Naive thymus-derived CD4-positive, alpha-beta T cell (primary cell): ENCODE measurements around the gene MAP3K9. TPM values are rescaled to one million over a fixed set of nuclear protein-coding genes. Genes with fewer than 3 reads are reported as not detected.

Experiments used
- ATAC-seq: fragments of 150-1000 bp; cut with Tn5 transposase; 2 replicates; pipeline ENCODE4 v1.10.0; 2021; ENCODE audit warnings: mild to moderate bottlenecking, moderate library complexity
- CTCF ChIA-PET: fragments of 350-600 bp; sonication (Branson Sonifier 250); formaldehyde crosslinking; loops from one replicate; lab custom pipeline; 2021; ENCODE audit warnings: antibody characterized with exemption; lab: Charles Lee
- POLR2A ChIA-PET: fragments of 350-600 bp; sonication (Branson Sonifier 250); formaldehyde crosslinking; loops from one replicate; lab custom pipeline; 2021; ENCODE audit warnings: antibody characterized with exemption, inconsistent platforms; lab: Charles Lee
- DNase-seq, 9 donors: peaks; one replicate each; pipeline versions ENCODE4 v3.0.0 to v3.0.0-alpha.2; 2020 to 2022; ENCODE audit warnings: mixed read lengths in 1 of 9
- H3K27ac ChIP-seq: one replicate; pipeline ENCODE4 v1.7.0; 2013; ENCODE audit warnings: mild to moderate bottlenecking, low read depth, low read length, moderate library complexity
- H3K27me3 ChIP-seq, 2 donors: one replicate each; pipeline ENCODE4 v1.7.0; 2013; ENCODE audit warnings: low read length in 2 of 2, mild to moderate bottlenecking in 2 of 2, moderate library complexity in 2 of 2; ENCODE audit not compliant: control insufficient read depth in 2 of 2, insufficient read depth in 2 of 2
- H3K36me3 ChIP-seq, 3 experiments: 1 replicate in 2 of 3; 2 replicates in 1 of 3; pipeline ENCODE4 v1.7.0; 2013; ENCODE audit warnings: low read length in 3 of 3, mild to moderate bottlenecking in 3 of 3, moderate library complexity in 1 of 3; ENCODE audit not compliant: insufficient read depth in 3 of 3, control insufficient read depth in 2 of 3
- H3K4me1 ChIP-seq, 2 donors: one replicate each; pipeline ENCODE4 v1.7.0; 2013; ENCODE audit warnings: low read length in 2 of 2, mild to moderate bottlenecking in 2 of 2, moderate library complexity in 1 of 2; ENCODE audit not compliant: control insufficient read depth in 2 of 2, insufficient read depth in 2 of 2
- H3K4me3 ChIP-seq: 2 replicates; pipeline ENCODE4 v1.7.0; 2013; ENCODE audit warnings: mild to moderate bottlenecking, low read length
- H3K9me3 ChIP-seq, 3 experiments: 1 replicate in 2 of 3; 2 replicates in 1 of 3; pipeline ENCODE4 v1.7.0; 2013; ENCODE audit warnings: low read length in 3 of 3; ENCODE audit not compliant: control insufficient read depth in 2 of 3
- H3K27ac Mint-ChIP-seq, 9 donors: one replicate each; pipeline ENCODE4 v1.8.0; 2020 to 2022; ENCODE audit warnings: mixed read lengths in 9 of 9, mild to moderate bottlenecking in 8 of 9, moderate library complexity in 5 of 9, inconsistent platforms in 2 of 9
- H3K27me3 Mint-ChIP-seq, 5 donors: one replicate each; pipeline ENCODE4 v1.8.0; 2021 to 2022; ENCODE audit warnings: mixed read lengths in 5 of 5, mild to moderate bottlenecking in 1 of 5
- H3K36me3 Mint-ChIP-seq, 5 donors: one replicate each; pipeline ENCODE4 v1.8.0; 2020 to 2022; ENCODE audit warnings: mixed read lengths in 5 of 5, mild to moderate bottlenecking in 3 of 5, inconsistent platforms in 1 of 5
- H3K4me1 Mint-ChIP-seq, 7 donors: one replicate each; pipeline ENCODE4 v1.8.0; 2020 to 2022; ENCODE audit warnings: mixed read lengths in 7 of 7, mild to moderate bottlenecking in 3 of 7, inconsistent platforms in 1 of 7
- H3K4me3 Mint-ChIP-seq, 10 donors: one replicate each; pipeline ENCODE4 v1.8.0; 2020 to 2022; ENCODE audit warnings: mild to moderate bottlenecking in 10 of 10, mixed read lengths in 10 of 10, moderate library complexity in 6 of 10, inconsistent platforms in 2 of 10
- H3K9me3 Mint-ChIP-seq, 11 donors: one replicate each; pipeline ENCODE4 v1.8.0; 2020 to 2022; ENCODE audit warnings: mixed read lengths in 11 of 11, mild to moderate bottlenecking in 4 of 11, inconsistent platforms in 1 of 11, moderate library complexity in 1 of 11
- intact Hi-C, 2 donors: fragments of 100-400 bp; cut with micrococcal nuclease; formaldehyde crosslinking; loops; one replicate each; pipeline ENCODE4 v1.15.1; 2023
- polyA plus RNA-seq, 2 donors: library from polyadenylated mRNA; unstranded; fragments of 300-500 nt; fragmentation: Illumina TruSeq; gene quantifications; one replicate each; pipeline ENCODE4 v1.2.3, GENCODE V29; 2021
- total RNA-seq, 6 experiments: library from RNA in 5 of 6; stranded (reverse) in 5 of 6; gene quantifications; 1 replicate in 5 of 6; 2 replicates in 1 of 6; pipeline ENCODE4 v1.2.3 and lab custom pipeline; 2021 to 2026

MAP3K9 gene
- total and polyA plus RNA-seq, 7 experiments from 2014 or later: 0.73 to 7.8 (median 5.3) TPM

- no peak overlapping the region for H3K27ac ChIP-seq
- no peaks in the 10 kb centered on the region for H3K36me3 ChIP-seq
- intact Hi-C loops: loop anchor here in 1 of 2 donors (5.0 to 10.0 kb wide), 2 partner anchors 69 to 897 kb away; partner anchors contain the start of gene TTC9
- peaks cover 0 to 9% (median 4%) of the 10 kb centered on the region in 5 donors for H3K27me3 Mint-ChIP-seq
- H3K4me3 ChIP-seq: no peak overlapping the region
- peaks cover 4 to 7% (median 5%) of the 10 kb centered on the region in 7 donors for H3K4me1 Mint-ChIP-seq
- no peaks in the 10 kb centered on the region for H3K36me3 Mint-ChIP-seq
- DNase-seq (no peak), ATAC-seq (no peak)
- H3K4me3 Mint-ChIP-seq: no peak overlapping the region
- H3K9me3 ChIP-seq: no peaks in the 10 kb centered on the region
- POLR2A ChIA-PET: interaction anchor here (0.5 kb wide), 1 partner anchor 30 kb away, joined by 3 read pairs; no protein-coding TSS in a partner anchor
- no peaks in the 10 kb centered on the region for H3K9me3 Mint-ChIP-seq
- no peaks in the 10 kb centered on the region for H3K27me3 ChIP-seq
- peaks cover 2 to 4% of the 10 kb centered on the region in 2 donors for H3K4me1 ChIP-seq
- H3K27ac Mint-ChIP-seq: no peak overlapping the region
- CTCF ChIA-PET: interaction anchor here (0.6 to 1.0 kb wide), 2 partner anchors 33 to 89 kb away, joined by 3 read pairs; no protein-coding TSS in a partner anchor
Observed at GRCh38 chr14:70711451-70711850, 97.9 kb downstream of the MAP3K9 start.

- no peak overlapping the region for H3K4me3 Mint-ChIP-seq
- intact Hi-C loops: loop anchor here in 1 of 2 donors (5.0 to 10.0 kb wide), 2 partner anchors 68 to 895 kb away; partner anchors contain the start of gene TTC9
- no peak overlapping the region for H3K4me3 ChIP-seq
- H3K4me1 ChIP-seq: peaks cover 2 to 4% of the 10 kb centered on the region in 2 donors
- peaks cover 0 to 10% (median 0%) of the 10 kb centered on the region in 5 donors for H3K27me3 Mint-ChIP-seq
- no peaks in the 10 kb centered on the region for H3K27me3 ChIP-seq
- peaks cover 0 to 2% (median 0%) of the 10 kb centered on the region in 5 donors for H3K36me3 Mint-ChIP-seq
- H3K27ac Mint-ChIP-seq: peak overlapping the region in 1 of 9 donors; percentile 76
- ATAC-seq (no peak), DNase-seq (no peak)
- no peaks in the 10 kb centered on the region for H3K9me3 ChIP-seq
- no peak overlapping the region for H3K27ac ChIP-seq
- H3K36me3 ChIP-seq: no peaks in the 10 kb centered on the region
- H3K4me1 Mint-ChIP-seq: peaks cover 4 to 9% (median 5%) of the 10 kb centered on the region in 7 donors
- ChIA-PET POLR2A (interaction anchor here (0.7 kb wide), 1 partner anchor 107 kb away, joined by 3 read pairs; no protein-coding TSS in a partner anchor), CTCF (interaction anchor here (0.6 to 4.9 kb wide), 2 partner anchors 87 to 231 kb away, joined by 3 to 29 read pairs; no protein-coding TSS in a partner anchor)
- no peaks in the 10 kb centered on the region for H3K9me3 Mint-ChIP-seq
Observed at GRCh38 chr14:70709726-70710382, 99.5 kb downstream of the MAP3K9 start.

GRCh38 chr14:70708717-70709570 lies 100.4 kb downstream of the MAP3K9 start:
- peaks cover 0 to 3% of the 10 kb centered on the region in 2 donors for H3K4me1 ChIP-seq
- H3K4me3 Mint-ChIP-seq: no peak overlapping the region
- no peaks in the 10 kb centered on the region for H3K27me3 ChIP-seq
- intact Hi-C loops: no loop called here
- peaks cover 0 to 3% (median 0%) of the 10 kb centered on the region in 5 donors for H3K36me3 Mint-ChIP-seq
- H3K4me3 ChIP-seq: no peak overlapping the region
- peaks cover 0 to 12% (median 0%) of the 10 kb centered on the region in 5 donors for H3K27me3 Mint-ChIP-seq
- H3K27ac Mint-ChIP-seq: no peak overlapping the region
- DNase-seq (no peak), ATAC-seq (no peak)
- CTCF ChIA-PET: interaction anchor here (0.9 to 4.9 kb wide), 3 partner anchors 19 to 101 kb away, joined by 4 to 29 read pairs (median 4); partner anchors contain the start of gene MAP3K9
- no peaks in the 10 kb centered on the region for H3K36me3 ChIP-seq
- no peaks in the 10 kb centered on the region for H3K9me3 ChIP-seq
- H3K4me1 Mint-ChIP-seq: peaks cover 2 to 6% (median 3%) of the 10 kb centered on the region in 7 donors
- POLR2A ChIA-PET: no interaction called here
- H3K9me3 Mint-ChIP-seq: no peaks in the 10 kb centered on the region
- H3K27ac ChIP-seq: no peak overlapping the region

- no peak for DNase-seq
- no peak overlapping the region for H3K4me3 Mint-ChIP-seq
- no peaks in the 10 kb centered on the region for H3K27me3 ChIP-seq
Observed at GRCh38 chr14:70707138-70708038, 101.9 kb downstream of the MAP3K9 start.

GRCh38 chr14:70706177-70706576 lies 103.1 kb downstream of the MAP3K9 start:
- CTCF ChIA-PET: interaction anchor here (0.6 to 4.9 kb wide), 9 partner anchors 7 to 183 kb away, joined by 3 to 29 read pairs (median 5); no protein-coding TSS in a partner anchor
- Mint-ChIP-seq H3K4me1 (peaks cover 0 to 5% (median 0%) of the 10 kb centered on the region in 7 donors), H3K27me3 (peaks cover 0 to 12% (median 0%) of the 10 kb centered on the region in 5 donors), H3K4me3 (no peak overlapping the region), H3K36me3 (peaks cover 0 to 3% (median 0%) of the 10 kb centered on the region in 5 donors), H3K9me3 (no peaks in the 10 kb centered on the region), H3K27ac (no peak overlapping the region)
- Histone ChIP-seq H3K27me3 (no peaks in the 10 kb centered on the region), H3K4me3 (no peak overlapping the region), H3K36me3 (no peaks in the 10 kb centered on the region), H3K9me3 (no peaks in the 10 kb centered on the region), H3K27ac (no peak overlapping the region), H3K4me1 (no peaks in the 10 kb centered on the region)
- POLR2A ChIA-PET: interaction anchor here (0.6 to 1.2 kb wide), 4 partner anchors 47 to 368 kb away, joined by 3 to 4 read pairs (median 3); no protein-coding TSS in a partner anchor
- ATAC-seq (no peak), DNase-seq (no peak)
- intact Hi-C loops: no loop called here

More at GRCh38 chr14:70707138-70708038, 101.9 kb downstream of the MAP3K9 start:
- intact Hi-C loops: no loop called here
- Mint-ChIP-seq H3K9me3 (no peaks in the 10 kb centered on the region), H3K4me1 (peaks cover 0 to 4% (median 0%) of the 10 kb centered on the region in 7 donors), H3K27me3 (peaks cover 0 to 12% (median 0%) of the 10 kb centered on the region in 5 donors), H3K36me3 (peaks cover 0 to 3% (median 0%) of the 10 kb centered on the region in 5 donors), H3K27ac (no peak overlapping the region)
- no peak overlapping the region for H3K27ac ChIP-seq
- ChIA-PET POLR2A (interaction anchor here (1.2 kb wide), 1 partner anchor 54 kb away, joined by 3 read pairs; no protein-coding TSS in a partner anchor), CTCF (interaction anchor here (0.6 to 4.9 kb wide), 5 partner anchors 21 to 994 kb away, joined by 3 to 29 read pairs (median 4); no protein-coding TSS in a partner anchor)
- H3K36me3 ChIP-seq: no peaks in the 10 kb centered on the region
- H3K4me3 ChIP-seq: no peak overlapping the region
- no peaks in the 10 kb centered on the region for H3K4me1 ChIP-seq
- H3K9me3 ChIP-seq: no peaks in the 10 kb centered on the region
- ATAC-seq: no peak
